Measurements from ENCODE around the gene GLT1D1. TPM values are rescaled to one million over a fixed set of nuclear protein-coding genes. Genes with fewer than 3 reads are reported as not detected.

The GLT1D1 gene
- total and polyA plus RNA-seq, 7 donors, result 0.23 to 0.95 (median 0.49) TPM

- WGBS, 2 donors, result 59 to 68% methylated on average over 8 of the region's 8 CpGs
- no peaks in the 10 kb centered on the region for H3K36me3 ChIP-seq
- DNase-seq, result no peak
- intact Hi-C loops (cut with DNase I), result no loop called here
- TF ChIP-seq CTCF (IDR thresholded peaks at IDR 0.05) (no peak), EP300 (IDR thresholded peaks at IDR 0.05) (no peak), POLR2AphosphoS5 (IDR thresholded peaks at IDR 0.05) (no peak), POLR2A (IDR thresholded peaks at IDR 0.05) (no peak)
- no peaks in the 10 kb centered on the region for H3K4me1 ChIP-seq
- H3K27ac ChIP-seq, result no peak overlapping the region
- H3K9me3 ChIP-seq, result no peaks in the 10 kb centered on the region
- no peaks in the 10 kb centered on the region for H3K27me3 ChIP-seq
- H3K4me3 ChIP-seq, result no peak overlapping the region
Observed at GRCh38 chr12:129002427-129002826, 149.1 kb downstream of the GLT1D1 start.

GRCh38 chr12:129005416-129005815 lies 152.1 kb downstream of the GLT1D1 start:
- H3K27ac ChIP-seq, result no peak overlapping the region
- H3K4me3 ChIP-seq, result no peak overlapping the region
- TF ChIP-seq CTCF (IDR thresholded peaks at IDR 0.05), result no peak
- TF ChIP-seq POLR2AphosphoS5 (IDR thresholded peaks at IDR 0.05), result no peak
- no peak for TF ChIP-seq EP300 (IDR thresholded peaks at IDR 0.05)
- no peak for TF ChIP-seq POLR2A (IDR thresholded peaks at IDR 0.05)
- no peak for DNase-seq
- no peaks in the 10 kb centered on the region for H3K4me1 ChIP-seq
- no peaks in the 10 kb centered on the region for H3K27me3 ChIP-seq
- intact Hi-C loops (cut with DNase I), result no loop called here
- H3K9me3 ChIP-seq, result no peaks in the 10 kb centered on the region
- no peaks in the 10 kb centered on the region for H3K36me3 ChIP-seq
- 86 to 91% methylated on average over 8 of the region's 8 CpGs for WGBS, 2 donors

GRCh38 chr12:129005829-129006228 lies 152.6 kb downstream of the GLT1D1 start:
- no peak overlapping the region for H3K4me3 ChIP-seq
- H3K27me3 ChIP-seq, result no peaks in the 10 kb centered on the region
- intact Hi-C loops (cut with DNase I), result no loop called here
- no peak for DNase-seq
- no peaks in the 10 kb centered on the region for H3K4me1 ChIP-seq
- no peak overlapping the region for H3K27ac ChIP-seq
- H3K9me3 ChIP-seq, result no peaks in the 10 kb centered on the region
- TF ChIP-seq POLR2AphosphoS5 (IDR thresholded peaks at IDR 0.05) (no peak), POLR2A (IDR thresholded peaks at IDR 0.05) (no peak), EP300 (IDR thresholded peaks at IDR 0.05) (no peak), CTCF (IDR thresholded peaks at IDR 0.05) (no peak)
- H3K36me3 ChIP-seq, result no peaks in the 10 kb centered on the region
- 85 to 91% methylated on average over 6 of the region's 6 CpGs for WGBS, 2 donors

GRCh38 chr12:129009833-129010622 lies 156.8 kb downstream of the GLT1D1 start:
- intact Hi-C loops (cut with DNase I), result no loop called here
- WGBS, 2 donors, result 45 to 62% methylated on average over 5 of the region's 5 CpGs
- Histone ChIP-seq H3K4me3 (no peak overlapping the region), H3K4me1 (no peaks in the 10 kb centered on the region), H3K36me3 (no peaks in the 10 kb centered on the region), H3K27ac (no peak overlapping the region), H3K9me3 (no peaks in the 10 kb centered on the region), H3K27me3 (no peaks in the 10 kb centered on the region)
- TF ChIP-seq CTCF (IDR thresholded peaks at IDR 0.05) (no peak), EP300 (IDR thresholded peaks at IDR 0.05) (no peak), POLR2A (IDR thresholded peaks at IDR 0.05) (no peak)
- DNase-seq, result no peak

- Histone ChIP-seq H3K27me3 (no peaks in the 10 kb centered on the region), H3K4me3 (no peak overlapping the region), H3K9me3 (peaks cover 0 to 5% (median under 1%) of the 10 kb centered on the region in 4 donors), H3K4me1 (no peaks in the 10 kb centered on the region), H3K36me3 (no peaks in the 10 kb centered on the region), H3K27ac (no peak overlapping the region)
- intact Hi-C loops (cut with DNase I), result no loop called here
- 54 to 73% methylated on average over 7 of the region's 7 CpGs for WGBS, 2 donors
- DNase-seq, result no peak
- TF ChIP-seq CTCF (IDR thresholded peaks at IDR 0.05) (no peak), POLR2AphosphoS5 (IDR thresholded peaks at IDR 0.05) (no peak), POLR2A (IDR thresholded peaks at IDR 0.05) (no peak), EP300 (IDR thresholded peaks at IDR 0.05) (no peak)
Observed at GRCh38 chr12:129016159-129016558, 162.9 kb downstream of the GLT1D1 start.
